Measurements from ENCODE around the gene DDX17. TPM values are rescaled to one million over a fixed set of nuclear protein-coding genes. Genes with fewer than 3 reads are reported as not detected.

DDX17 gene
- total and polyA plus RNA-seq, 2 of the 8 experiments (the other 6 are each of a cell fraction or from before 2014, with no cell fraction given): 437 to 441 TPM

- TF ChIP-seq RFX5 (IDR thresholded peaks at IDR 0.05; ENCODE audit: borderline replicate concordance, low read depth, low read length) (0 out of 2 replicates have a peak, but pooled peaks have one; percentile 29), BCL11A (IDR thresholded peaks at IDR 0.05; ENCODE audit: low read depth in 2 of 2, low read length in 2 of 2) (no peak), SP2 (IDR thresholded peaks at IDR 0.05; ENCODE audit: low read length) (no peak), EP300 (IDR thresholded peaks at IDR 0.05; ENCODE audit: borderline replicate concordance in 1 of 2, low read depth in 2 of 2, low read length in 2 of 2) (peak in 1 of 2 experiments; percentile 75; a peak in 2 of 3 replicates), NRF1 (IDR thresholded peaks at IDR 0.05; ENCODE audit: low read depth, low read length) (no peak), EZH2 (IDR thresholded peaks at IDR 0.05; ENCODE audit: low read depth, low read length, severe bottlenecking) (no peak), USF2 (IDR thresholded peaks at IDR 0.05; ENCODE audit: low read length) (peak; percentile 48; the same call in 1 of the 2 replicates), POLR2A (IDR thresholded peaks at IDR 0.05; ENCODE audit: control extremely low read depth in 1 of 2, low read depth in 2 of 2, low read length in 2 of 2) (no peak), CBX5 (IDR thresholded peaks at IDR 0.05; ENCODE audit: low read depth, low read length) (no peak), JUND (IDR thresholded peaks at IDR 0.05; ENCODE audit: low read length) (no peak), SIN3A (conservative IDR thresholded peaks at IDR 0.05 in 1 of 2, IDR thresholded peaks at IDR 0.05 in 1 of 2; ENCODE audit: low read depth in 1 of 2, low read length in 2 of 2) (no peak; a peak in 1 of 4 replicates), TAF7 (optimal IDR thresholded peaks at IDR 0.05; ENCODE audit: borderline replicate concordance, low read depth, low read length) (peak; percentile 49), CREB1 (IDR thresholded peaks at IDR 0.05) (0 out of 2 replicates have a peak, but pooled peaks have one; percentile 9), GTF2F1 (IDR thresholded peaks at IDR 0.05; ENCODE audit: borderline replicate concordance, low read depth, low read length) (no peak), TCF12 (IDR thresholded peaks at IDR 0.05; ENCODE audit: low read depth, low read length) (0 out of 2 replicates have a peak, but pooled peaks have one; percentile 9), BACH1 (IDR thresholded peaks at IDR 0.05; ENCODE audit: low read length) (peak; percentile 30; the same call in 1 of the 2 replicates), CHD2 (IDR thresholded peaks at IDR 0.05; ENCODE audit: low read length) (0 out of 2 replicates have a peak, but pooled peaks have one; percentile 44), KDM4A (IDR thresholded peaks at IDR 0.05; ENCODE audit: low read depth, low read length, severe bottlenecking) (no peak)
Observed at GRCh38 chr22:38455530-38456271, 50.4 kb downstream of the DDX17 start (continued).
